AG04450 (cell line): ENCODE measurements around the gene RXFP1. TPM values are rescaled to one million over a fixed set of nuclear protein-coding genes. Genes with fewer than 3 reads are reported as not detected.
A peak's percentile ranks its signal among the peaks of the same experiment; 100 is the strongest.

ENCODE experiments used
- CTCF ChIA-PET: fragments of 300-600, 350-600 bp; formaldehyde crosslinking; extraction: SDS; loops from one replicate; lab custom pipeline; 2022; ENCODE audit warnings: antibody characterized with exemption, inconsistent platforms; lab: Charles Lee
- POLR2A ChIA-PET: fragments of 350-600 bp; formaldehyde crosslinking; extraction: SDS; loops from one replicate; lab custom pipeline; 2021; ENCODE audit warnings: antibody characterized with exemption, inconsistent platforms; lab: Yijun Ruan, JAX
- DNase-seq: peaks from one replicate; pipeline ENCODE4 v3.0.0-alpha.2; 2011; ENCODE audit warnings: low read depth, low spot score
- H3K27ac ChIP-seq: one replicate; pipeline ENCODE4 v1.5.1; 2012; ENCODE audit warnings: low read depth, low read length, control low read depth
- H3K27me3 ChIP-seq: one replicate; pipeline ENCODE4 v1.6.0; 2012; ENCODE audit warnings: low read length; ENCODE audit not compliant: control insufficient read depth, insufficient read depth
- H3K4me3 ChIP-seq: 2 replicates; pipeline ENCODE4 v1.5.1; 2011; ENCODE audit warnings: mild to moderate bottlenecking, low read depth, low read length, control low read depth
- H3K9me3 ChIP-seq: 2 replicates; pipeline ENCODE4 v1.5.1; 2012; ENCODE audit warnings: low read length; ENCODE audit not compliant: control insufficient read depth, insufficient read depth
- CTCF ChIP-seq: IDR thresholded peaks from 2 replicates; pipeline ENCODE4 v1.5.1; 2011; ENCODE audit warnings: low read depth, low read length, control low read depth, inconsistent platforms
- polyA plus RNA-seq: library from polyadenylated mRNA; depleted of rRNA; stranded (reverse); fragments of >200 nt; gene quantifications from 2 replicates; pipeline ENCODE4 v1.2.3, GENCODE V29; 2011

The RXFP1 gene
- polyA plus RNA-seq, 1 experiment: 0.02 TPM

- POLR2A ChIA-PET: no interaction called here
- H3K27me3 ChIP-seq: no peaks in the 10 kb centered on the region
- CTCF ChIA-PET: interaction anchor here (0.7 to 1.6 kb wide), 4 partner anchors 46 to 416 kb away, joined by 3 to 4 read pairs (median 3); no protein-coding TSS in a partner anchor
Observed at GRCh38 chr4:158670975-158671664, 149.4 kb downstream of the RXFP1 start.

GRCh38 chr4:158671665-158671914, 149.9 kb downstream of the RXFP1 start, which contains the start of gene C4orf46:
TSS of gene C4orf46 (minus strand) at chr4:158671887. CDS start at chr4:158671801, 86 bp downstream.
- Histone ChIP-seq H3K27me3 (no peaks in the 10 kb centered on the region), H3K9me3 (no peaks in the 10 kb centered on the region; the same call in 1 of the 2 replicates), H3K27ac (peak within 1 kb of the TSS; percentile 93), H3K4me3 (peak within 1 kb of the TSS; percentile 75)
- TF ChIP-seq CTCF: no peak
- ChIA-PET POLR2A (no interaction called here), CTCF (interaction anchor here (1.1 to 1.6 kb wide), 2 partner anchors 411 to 417 kb away, joined by 3 to 4 read pairs; no protein-coding TSS in a partner anchor)
- DNase-seq: no peak

More at GRCh38 chr4:158670975-158671664, 149.4 kb downstream of the RXFP1 start:
- H3K4me3 ChIP-seq: peak overlapping the region; percentile 75
- peak; percentile 55 for DNase-seq
- no peak for TF ChIP-seq CTCF
- peak overlapping the region; percentile 93 for H3K27ac ChIP-seq
- H3K9me3 ChIP-seq: no peaks in the 10 kb centered on the region; the same call in 1 of the 2 replicates

GRCh38 chr4:158671915-158672806, 150.5 kb downstream of the RXFP1 start, which contains the start of gene ETFDH:
TSS of gene ETFDH (plus strand) at chr4:158672296. CDS start at chr4:158672457, 161 bp downstream.
- Histone ChIP-seq H3K9me3 (no peaks in the 10 kb centered on the region; the same call in 1 of the 2 replicates), H3K4me3 (peak within 1 kb of the TSS; percentile 75), H3K27me3 (no peaks in the 10 kb centered on the region), H3K27ac (peak within 1 kb of the TSS; percentile 93)
- CTCF ChIA-PET: interaction anchor here (0.6 to 1.6 kb wide), 4 partner anchors 8 to 484 kb away, joined by 3 to 4 read pairs (median 4); no protein-coding TSS in a partner anchor
- peak; percentile 72 for TF ChIP-seq CTCF
- DNase-seq: peak; percentile 99
- POLR2A ChIA-PET: no interaction called here

DNA sequence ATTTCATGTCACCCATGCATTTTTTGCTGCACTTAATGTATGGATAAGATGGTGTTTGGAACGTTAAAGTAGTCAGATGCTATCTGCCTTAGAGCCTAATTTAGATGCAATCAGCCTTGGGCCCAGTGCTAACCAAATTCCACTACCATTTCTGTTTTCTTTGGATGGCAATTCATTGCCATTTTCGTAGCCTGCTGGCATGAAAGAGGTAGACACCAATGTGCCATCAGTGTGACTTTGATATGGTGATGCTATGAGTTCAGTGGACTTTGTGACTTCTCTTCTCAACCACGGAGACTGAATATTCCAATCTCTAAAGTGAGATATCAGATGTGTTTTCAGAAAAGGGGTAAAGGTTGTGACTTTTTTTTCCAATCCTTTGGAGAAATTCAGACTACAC, 152.0 kb downstream of the RXFP1 start:
- no peak for DNase-seq
- TF ChIP-seq CTCF: no peak
- Histone ChIP-seq H3K27ac (no peak overlapping the region), H3K27me3 (no peaks in the 10 kb centered on the region), H3K4me3 (no peak overlapping the region), H3K9me3 (no peaks in the 10 kb centered on the region; the same call in 1 of the 2 replicates)
- POLR2A ChIA-PET: no interaction called here
- CTCF ChIA-PET: interaction anchor here (0.6 kb wide), 1 partner anchor 51 kb away, joined by 4 read pairs; no protein-coding TSS in a partner anchor
